ENCODE results near the gene EMILIN2. TPM values are rescaled to one million over a fixed set of nuclear protein-coding genes. Genes with fewer than 3 reads are reported as not detected.
A peak's percentile ranks its signal among the peaks of the same experiment; 100 is the strongest.

The EMILIN2 gene
- total and polyA plus RNA-seq, 2 donors (not counting 1 experiment from before 2014, with no cell fraction given): 2.5 to 48.2 TPM

GRCh38 chr18:2918761-2919550 is 72.2 kb downstream of the EMILIN2 start:
- DNase-seq (no peak), ATAC-seq (ENCODE audit: low read depth) (no peak)
- Histone ChIP-seq H3K4me2 (replicated peaks; ENCODE audit: low read depth, low read length, poor library complexity, severe bottlenecking) (no peak overlapping the region), H3K4me1 (ENCODE audit: control insufficient read depth in 2 of 2, insufficient read depth in 2 of 2, low read length in 2 of 2) (peaks cover 21 to 26% of the 10 kb centered on the region in 2 donors), H2AFZ (ENCODE audit: insufficient read depth, low read depth, low read length, poor library complexity, severe bottlenecking) (no peak overlapping the region), H3K9me3 (ENCODE audit: control extremely low read depth in 1 of 3, control insufficient read depth in 2 of 3, insufficient read depth in 1 of 3, low read length in 2 of 3) (no peaks in the 10 kb centered on the region), H3K36me3 (replicated peaks in 1 of 2; ENCODE audit: control extremely low read depth in 1 of 2, control insufficient read depth in 1 of 2, extremely low read depth in 1 of 2, insufficient read depth in 2 of 2, low read length in 1 of 2) (peaks cover 0 to 53% of the 10 kb centered on the region in 2 experiments), H3K9ac (ENCODE audit: low read length) (no peak overlapping the region), H3K27ac (ENCODE audit: low read length in 2 of 2) (peak overlapping the region in 1 of 2 donors; percentile 74), H3K79me2 (ENCODE audit: control insufficient read depth, insufficient read depth, low read length) (no peaks in the 10 kb centered on the region), H3K27me3 (replicated peaks in 1 of 4; ENCODE audit: control extremely low read depth in 1 of 4, control insufficient read depth in 3 of 4, insufficient read depth in 4 of 4, low read length in 3 of 4) (no peaks in the 10 kb centered on the region), H3K4me3 (ENCODE audit: control extremely low read depth in 1 of 5, extremely low read depth in 1 of 5, insufficient read depth in 1 of 5, low read depth in 2 of 5, low read length in 4 of 5) (no peak overlapping the region), H4K20me1 (ENCODE audit: control insufficient read depth, insufficient read depth, low read length, poor library complexity, severe bottlenecking) (no peaks in the 10 kb centered on the region)
- Mint-ChIP-seq H3K9me3 (ENCODE audit: insufficient read depth) (no peaks in the 10 kb centered on the region), H3K4me1 (peaks cover 31% of the 10 kb centered on the region), H3K4me3 (no peak overlapping the region), H3K27me3 (no peaks in the 10 kb centered on the region), H3K27ac (no peak overlapping the region)
- CTCF ChIA-PET: interaction anchor here (0.8 to 3.1 kb wide), 6 partner anchors 11 to 327 kb away, joined by 3 to 12 read pairs (median 4); no protein-coding TSS in a partner anchor
- WGBS (ENCODE audit: insufficient coverage): 98% methylated on average over 15 of the region's 18 CpGs
- intact Hi-C loops (cut with micrococcal nuclease): no loop called here
- no peak for TF ChIP-seq EZH2 (IDR thresholded peaks at IDR 0.05; ENCODE audit: borderline replicate concordance, insufficient read depth, low read depth, low read length, poor library complexity, severe bottlenecking)
- no peak for TF ChIP-seq CTCF (IDR thresholded peaks at IDR 0.05)
- POLR2A ChIA-PET: interaction anchor here (0.5 kb wide), 2 partner anchors 77 to 282 kb away, joined by 3 to 8 read pairs; no protein-coding TSS in a partner anchor

GRCh38 chr18:2919600-2919999 is 72.8 kb downstream of the EMILIN2 start:
- no peak overlapping the region for H3K27ac Mint-ChIP-seq
- ATAC-seq (ENCODE audit: low read depth) (no peak), DNase-seq (no peak)
- CTCF ChIA-PET: interaction anchor here (0.8 to 3.1 kb wide), 3 partner anchors 12 to 747 kb away, joined by 3 to 11 read pairs (median 3); no protein-coding TSS in a partner anchor
- Histone ChIP-seq H3K4me2 (replicated peaks; ENCODE audit: low read depth, low read length, poor library complexity, severe bottlenecking) (no peak overlapping the region), H3K27me3 (replicated peaks in 1 of 4; ENCODE audit: control extremely low read depth in 1 of 4, control insufficient read depth in 3 of 4, insufficient read depth in 4 of 4, low read length in 3 of 4) (no peaks in the 10 kb centered on the region), H2AFZ (ENCODE audit: insufficient read depth, low read depth, low read length, poor library complexity, severe bottlenecking) (no peak overlapping the region), H3K36me3 (replicated peaks in 1 of 2; ENCODE audit: control extremely low read depth in 1 of 2, control insufficient read depth in 1 of 2, extremely low read depth in 1 of 2, insufficient read depth in 2 of 2, low read length in 1 of 2) (peaks cover 0 to 54% of the 10 kb centered on the region in 2 experiments), H4K20me1 (ENCODE audit: control insufficient read depth, insufficient read depth, low read length, poor library complexity, severe bottlenecking) (no peaks in the 10 kb centered on the region), H3K79me2 (ENCODE audit: control insufficient read depth, insufficient read depth, low read length) (no peaks in the 10 kb centered on the region), H3K4me1 (ENCODE audit: control insufficient read depth in 2 of 2, insufficient read depth in 2 of 2, low read length in 2 of 2) (peaks cover 21 to 26% of the 10 kb centered on the region in 2 donors), H3K9ac (ENCODE audit: low read length) (no peak overlapping the region), H3K27ac (ENCODE audit: low read length in 2 of 2) (no peak overlapping the region), H3K9me3 (ENCODE audit: control extremely low read depth in 1 of 3, control insufficient read depth in 2 of 3, insufficient read depth in 1 of 3, low read length in 2 of 3) (no peaks in the 10 kb centered on the region), H3K4me3 (ENCODE audit: control extremely low read depth in 1 of 5, extremely low read depth in 1 of 5, insufficient read depth in 1 of 5, low read depth in 2 of 5, low read length in 4 of 5) (no peak overlapping the region)
- 99% methylated on average over 5 of the region's 5 CpGs for WGBS (ENCODE audit: insufficient coverage)
- POLR2A ChIA-PET: interaction anchor here (0.5 kb wide), 2 partner anchors 76 to 282 kb away, joined by 3 to 8 read pairs; no protein-coding TSS in a partner anchor
- TF ChIP-seq CTCF (IDR thresholded peaks at IDR 0.05) (no peak), EZH2 (IDR thresholded peaks at IDR 0.05; ENCODE audit: borderline replicate concordance, insufficient read depth, low read depth, low read length, poor library complexity, severe bottlenecking) (no peak)
- H3K27me3 Mint-ChIP-seq: no peaks in the 10 kb centered on the region
- H3K9me3 Mint-ChIP-seq (ENCODE audit: insufficient read depth): no peaks in the 10 kb centered on the region
- intact Hi-C loops (cut with micrococcal nuclease): no loop called here
- no peak overlapping the region for H3K4me3 Mint-ChIP-seq
- H3K4me1 Mint-ChIP-seq: peaks cover 28% of the 10 kb centered on the region
